Measurements from ENCODE around the gene IL17B. TPM values are rescaled to one million over a fixed set of nuclear protein-coding genes. Genes with fewer than 3 reads are reported as not detected.
A peak's percentile ranks its signal among the peaks of the same experiment; 100 is the strongest.

The IL17B gene
- total RNA-seq, 4 donors from 2014 or later = 1.2 TPM; not detected in 3

DNA sequence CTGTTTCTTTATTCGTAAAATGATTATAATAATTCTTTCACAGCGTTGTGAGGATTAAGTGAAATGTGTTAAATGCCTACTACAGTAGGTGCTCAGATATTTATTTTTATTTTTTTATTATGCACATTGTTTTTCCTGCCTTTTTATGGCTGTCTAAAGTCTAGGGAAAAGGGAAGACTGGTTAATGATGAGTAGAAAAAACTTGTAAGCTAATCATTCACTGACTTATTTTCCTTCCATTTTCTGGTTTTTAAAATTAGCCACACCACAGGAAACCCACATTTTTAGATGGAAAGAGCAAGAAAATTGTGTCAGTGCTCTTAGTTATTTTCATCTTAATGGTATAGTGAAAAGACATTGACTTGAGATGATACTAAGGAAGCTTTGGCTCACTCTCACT lies 25.2 kb downstream of the IL17B start:
- in situ Hi-C loops (cut with MboI; ENCODE audit: low sequenced_read_pairs in 4 of 4) (no loop called here), intact Hi-C loops (cut with DNase I; ENCODE audit: low total_unique reads) (loop anchor here (10.0 kb wide), 1 partner anchor 219 kb away; no protein-coding TSS in a partner anchor)
- Histone ChIP-seq H3K27me3 (no peaks in the 10 kb centered on the region), H3K9me3 (no peaks in the 10 kb centered on the region), H3K4me3 (no peak overlapping the region), H3K27ac (no peak overlapping the region), H3K36me3 (peaks cover 0 to 54% of the 10 kb centered on the region in 2 donors), H3K4me1 (peaks cover 3 to 9% of the 10 kb centered on the region in 2 donors)
- ATAC-seq = no peak
- DNase-seq = no peak
- TF ChIP-seq, protein P1, sequence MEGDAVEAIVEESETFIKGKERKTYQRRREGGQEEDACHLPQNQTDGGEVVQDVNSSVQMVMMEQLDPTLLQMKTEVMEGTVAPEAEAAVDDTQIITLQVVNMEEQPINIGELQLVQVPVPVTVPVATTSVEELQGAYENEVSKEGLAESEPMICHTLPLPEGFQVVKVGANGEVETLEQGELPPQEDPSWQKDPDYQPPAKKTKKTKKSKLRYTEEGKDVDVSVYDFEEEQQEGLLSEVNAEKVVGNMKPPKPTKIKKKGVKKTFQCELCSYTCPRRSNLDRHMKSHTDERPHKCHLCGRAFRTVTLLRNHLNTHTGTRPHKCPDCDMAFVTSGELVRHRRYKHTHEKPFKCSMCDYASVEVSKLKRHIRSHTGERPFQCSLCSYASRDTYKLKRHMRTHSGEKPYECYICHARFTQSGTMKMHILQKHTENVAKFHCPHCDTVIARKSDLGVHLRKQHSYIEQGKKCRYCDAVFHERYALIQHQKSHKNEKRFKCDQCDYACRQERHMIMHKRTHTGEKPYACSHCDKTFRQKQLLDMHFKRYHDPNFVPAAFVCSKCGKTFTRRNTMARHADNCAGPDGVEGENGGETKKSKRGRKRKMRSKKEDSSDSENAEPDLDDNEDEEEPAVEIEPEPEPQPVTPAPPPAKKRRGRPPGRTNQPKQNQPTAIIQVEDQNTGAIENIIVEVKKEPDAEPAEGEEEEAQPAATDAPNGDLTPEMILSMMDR (IDR thresholded peaks at IDR 0.05 in 4 of 5, conservative IDR thresholded peaks at IDR 0.05 in 1 of 5) = no peak
- no peak for TF ChIP-seq POLR2A (IDR thresholded peaks at IDR 0.05)

DNA sequence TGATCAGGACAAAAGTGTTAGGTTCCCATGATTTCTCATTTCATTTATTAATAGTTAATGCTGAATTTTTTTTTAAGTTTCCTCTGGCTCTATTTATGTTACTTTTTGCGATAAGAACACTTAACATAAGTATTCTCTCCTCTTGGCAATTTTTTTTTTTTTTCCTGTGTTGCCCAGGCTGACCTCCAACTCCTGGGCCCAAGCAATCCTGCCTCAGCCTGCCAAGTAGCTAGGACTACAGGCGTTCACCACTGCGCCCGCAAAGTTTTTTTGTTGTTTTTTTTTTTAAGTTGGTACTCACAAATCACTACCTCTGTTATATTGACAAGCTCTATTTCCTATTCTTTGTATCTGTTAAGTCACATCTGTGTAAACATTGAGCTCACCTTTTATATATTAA lies 26.9 kb downstream of the IL17B start:
- Histone ChIP-seq H3K27ac (no peak overlapping the region), H3K4me3 (no peak overlapping the region), H3K4me1 (no peaks in the 10 kb centered on the region), H3K36me3 (peaks cover 0 to 68% of the 10 kb centered on the region in 2 donors), H3K27me3 (no peaks in the 10 kb centered on the region), H3K9me3 (no peaks in the 10 kb centered on the region)
- intact Hi-C loops (cut with DNase I; ENCODE audit: low total_unique reads) (loop anchor here (10.0 kb wide), 1 partner anchor 217 kb away; no protein-coding TSS in a partner anchor), in situ Hi-C loops (cut with MboI; ENCODE audit: low sequenced_read_pairs in 4 of 4) (no loop called here)
- ATAC-seq (no peak), DNase-seq (no peak)
- TF ChIP-seq POLR2A (IDR thresholded peaks at IDR 0.05) = no peak
- TF ChIP-seq, protein P1 (IDR thresholded peaks at IDR 0.05 in 4 of 5, conservative IDR thresholded peaks at IDR 0.05 in 1 of 5) = no peak

DNA sequence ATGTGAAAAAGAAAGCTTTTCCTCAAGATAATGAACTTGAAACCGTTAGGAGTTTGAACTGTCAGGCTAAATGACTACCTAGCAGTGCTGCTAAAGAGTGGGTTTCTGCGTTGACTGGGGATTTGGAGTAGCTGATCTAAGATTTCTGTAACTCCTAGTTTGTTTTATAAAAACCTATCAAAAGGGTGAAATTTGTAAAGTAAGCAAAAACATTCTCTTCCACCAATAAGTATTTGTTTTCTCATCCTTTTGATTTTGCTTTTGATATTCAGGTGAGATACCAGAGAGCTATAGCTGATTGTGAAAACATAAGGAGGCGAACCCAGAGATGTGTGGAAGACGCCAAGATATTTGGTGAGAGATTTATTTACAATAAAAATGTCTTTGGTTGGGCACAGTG lies 29.7 kb downstream of the IL17B start:
- intact Hi-C loops (cut with DNase I; ENCODE audit: low total_unique reads) = loop anchor here (5.0 to 10.0 kb wide), 3 partner anchors 77 to 965 kb away; partner anchors contain the start of genes AFAP1L1, FBXO38, HMGXB3 and TIGD6
- no peak for ATAC-seq

DNA sequence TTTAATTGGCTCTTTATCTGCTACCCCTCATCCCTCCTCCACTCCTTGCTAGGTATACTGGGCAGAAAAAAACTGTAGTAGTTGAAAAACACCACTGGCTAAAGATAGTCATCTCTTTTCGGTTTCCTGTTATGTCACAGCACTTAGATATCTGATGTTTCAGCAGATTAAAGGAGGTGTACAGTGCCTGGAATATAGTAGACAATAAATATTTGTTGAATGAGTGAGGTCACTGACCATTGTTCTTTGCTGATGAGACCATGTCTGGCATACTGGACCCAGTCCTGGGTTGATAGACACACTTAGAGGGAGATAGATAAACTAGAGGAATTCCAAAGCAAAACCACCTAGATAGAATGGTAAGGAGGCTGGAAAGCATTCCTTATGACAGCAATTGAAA lies 30.6 kb downstream of the IL17B start:
- peaks cover 0 to 59% of the 10 kb centered on the region in 2 donors for H3K36me3 ChIP-seq
- peaks cover 13 to 16% of the 10 kb centered on the region in 2 donors for H3K4me1 ChIP-seq
- DNase-seq (no peak), ATAC-seq (no peak)
- H3K27ac ChIP-seq = no peak overlapping the region
- H3K9me3 ChIP-seq = no peaks in the 10 kb centered on the region
- no peak overlapping the region for H3K4me3 ChIP-seq
- H3K27me3 ChIP-seq = no peaks in the 10 kb centered on the region
- TF ChIP-seq, protein P1 (IDR thresholded peaks at IDR 0.05 in 4 of 5, conservative IDR thresholded peaks at IDR 0.05 in 1 of 5) = no peak
- no peak for TF ChIP-seq POLR2A (IDR thresholded peaks at IDR 0.05)
- in situ Hi-C loops (cut with MboI; ENCODE audit: low sequenced_read_pairs in 4 of 4) = no loop called here
- intact Hi-C loops (cut with DNase I; ENCODE audit: low total_unique reads) = loop anchor here (5.0 to 10.0 kb wide), 3 partner anchors 76 to 964 kb away; partner anchors contain the start of genes AFAP1L1, FBXO38, HMGXB3 and TIGD6

More for the DNA sequence above, 29.7 kb downstream of the IL17B start:
- Histone ChIP-seq H3K9me3 (no peaks in the 10 kb centered on the region), H3K27me3 (no peaks in the 10 kb centered on the region), H3K4me1 (peaks cover 10 to 15% of the 10 kb centered on the region in 2 donors), H3K36me3 (peaks cover 0 to 62% of the 10 kb centered on the region in 2 donors), H3K4me3 (no peak overlapping the region), H3K27ac (no peak overlapping the region)
- DNase-seq = no peak
- no peak for TF ChIP-seq POLR2A (IDR thresholded peaks at IDR 0.05)
- TF ChIP-seq, protein P1 (IDR thresholded peaks at IDR 0.05 in 4 of 5, conservative IDR thresholded peaks at IDR 0.05 in 1 of 5) = no peak
- in situ Hi-C loops (cut with MboI; ENCODE audit: low sequenced_read_pairs in 4 of 4) = no loop called here

DNA sequence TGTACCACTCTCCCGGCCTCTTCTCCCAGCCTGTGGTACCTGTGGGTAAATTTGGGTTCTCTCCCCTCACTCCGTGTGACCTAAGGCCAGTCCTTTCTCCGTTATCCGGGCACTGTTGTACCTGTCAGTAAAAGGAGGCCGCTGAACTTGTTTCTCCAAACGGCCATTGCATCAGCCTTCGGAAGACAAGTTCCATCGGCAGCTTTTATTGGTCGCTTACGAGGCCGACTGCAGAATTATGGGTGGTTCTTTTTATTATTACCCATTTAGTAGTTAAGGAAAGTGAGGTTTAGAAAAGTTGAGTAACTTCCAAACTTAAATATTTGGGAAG lies 33.2 kb downstream of the IL17B start:
- DNase-seq (no peak), ATAC-seq (no peak)
- in situ Hi-C loops (cut with MboI; ENCODE audit: low sequenced_read_pairs in 4 of 4) (no loop called here), intact Hi-C loops (cut with DNase I; ENCODE audit: low total_unique reads) (loop anchor here (5.0 to 10.0 kb wide), 3 partner anchors 74 to 961 kb away; partner anchors contain the start of genes AFAP1L1, FBXO38, HMGXB3 and TIGD6)
- peak overlapping the region; percentile 58 to 96 (median 79) for H3K4me3 ChIP-seq
- H3K36me3 ChIP-seq = peaks cover 0 to 39% of the 10 kb centered on the region in 2 donors
- H3K27ac ChIP-seq = peak overlapping the region; percentile 84 to 89 (median 87)
- no peaks in the 10 kb centered on the region for H3K27me3 ChIP-seq
- peaks cover 13 to 16% of the 10 kb centered on the region in 2 donors for H3K4me1 ChIP-seq
- H3K9me3 ChIP-seq = no peaks in the 10 kb centered on the region
- no peak for TF ChIP-seq POLR2A (IDR thresholded peaks at IDR 0.05)
- TF ChIP-seq, protein P1 (IDR thresholded peaks at IDR 0.05 in 4 of 5, conservative IDR thresholded peaks at IDR 0.05 in 1 of 5) = no peak
